GM19372 (cell line): ENCODE results near the gene DDX25.

Source experiments
- ATAC-seq: cut with Tn5 transposase; IDR thresholded peaks from one replicate; pipeline ENCODE4 v1.9.1; 2021; ENCODE audit warnings: mild to moderate bottlenecking, low read depth, moderate library complexity; ENCODE audit not compliant: unreplicated experiment

The DDX25 gene

GRCh38 chr11:125933030-125933813 lies 28.9 kb downstream of the DDX25 start:
- no peak for ATAC-seq

DNA sequence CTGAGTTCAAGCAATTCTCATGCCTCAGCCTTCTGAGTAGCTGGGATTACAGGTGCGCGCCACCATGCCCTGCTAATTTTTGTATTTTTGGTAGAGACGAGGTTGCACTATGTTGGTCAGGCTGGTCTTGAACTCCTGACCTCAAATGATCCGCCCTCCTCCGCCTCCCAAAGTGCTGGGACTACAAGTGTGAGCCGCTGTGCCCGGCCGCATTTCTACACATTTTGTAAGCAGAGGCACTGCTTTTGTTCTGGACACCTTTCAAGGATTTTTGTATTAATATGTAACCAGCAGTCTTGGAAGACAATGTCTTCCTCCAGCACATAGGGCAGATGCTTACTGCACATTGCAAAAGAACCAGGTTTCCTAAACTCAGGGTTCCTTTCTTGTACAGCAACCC lies 30.2 kb downstream of the DDX25 start:
- no peak for ATAC-seq

GRCh38 chr11:125935056-125935455 lies 30.7 kb downstream of the DDX25 start:
- ATAC-seq, result no peak

- ATAC-seq, result no peak
Measured at GRCh38 chr11:125935618-125936199, 31.4 kb downstream of the DDX25 start.

DNA sequence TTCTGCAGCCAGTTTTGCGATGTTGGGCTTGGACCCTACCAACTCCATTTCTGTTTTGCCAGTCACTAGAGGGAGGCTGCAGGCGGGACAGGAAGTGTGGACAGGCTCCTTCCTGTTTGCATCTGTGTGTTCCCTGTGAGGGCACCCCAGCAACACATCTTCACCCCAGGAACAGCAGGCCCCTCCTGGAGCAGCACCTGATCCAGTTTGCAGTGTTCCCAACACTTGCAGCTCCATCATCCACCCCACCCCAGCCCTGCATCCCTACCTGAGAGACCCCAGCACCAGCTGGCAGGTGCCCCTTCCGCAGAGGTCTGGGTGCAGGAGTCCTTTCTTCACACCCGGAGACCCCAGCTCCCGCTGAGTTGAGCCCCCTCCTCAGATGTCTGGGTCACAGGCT lies 34.1 kb downstream of the DDX25 start:
- ATAC-seq, result no peak

DNA sequence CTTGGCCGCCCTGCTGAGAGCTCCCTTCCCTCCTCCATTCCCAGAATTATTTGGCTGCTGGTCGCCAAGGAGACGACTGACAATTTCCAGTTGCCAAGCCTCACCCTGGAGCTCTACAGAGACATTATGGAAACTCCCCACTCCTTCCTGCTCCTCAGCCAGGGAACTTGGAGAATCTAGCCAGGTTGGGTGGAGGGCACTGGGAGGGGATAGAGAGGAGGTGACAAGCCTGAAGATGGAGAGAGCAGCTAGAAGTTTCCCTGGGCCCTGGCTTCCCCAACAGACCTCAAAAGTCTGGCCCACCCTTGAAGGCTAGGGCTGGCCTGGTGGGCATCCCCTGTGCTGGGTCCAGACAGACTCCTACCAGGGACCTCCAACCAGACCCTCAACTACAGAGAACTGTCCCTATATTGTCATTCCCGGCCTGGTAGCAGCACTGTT lies 34.8 kb downstream of the DDX25 start:
- ATAC-seq, result no peak

DNA sequence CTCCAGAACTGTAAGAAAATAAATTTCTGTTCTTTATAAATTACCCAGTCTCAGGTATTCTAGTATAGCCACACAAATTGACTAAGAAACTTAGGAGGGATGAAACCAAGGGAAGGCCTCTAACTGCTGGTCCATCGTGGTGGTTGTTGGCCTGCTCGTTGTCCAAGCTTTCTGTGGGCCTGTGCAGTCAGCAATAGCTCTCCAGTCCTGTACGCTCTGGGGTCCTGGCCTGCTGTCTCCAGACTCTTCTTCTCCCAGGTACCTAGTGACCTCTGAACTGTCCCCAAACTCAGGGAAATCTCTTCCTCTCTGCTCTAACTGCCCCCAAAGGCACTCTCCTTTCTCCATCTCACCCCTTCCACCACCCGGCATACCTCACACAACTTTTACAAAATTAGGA lies 35.8 kb downstream of the DDX25 start:
- no peak for ATAC-seq

DNA sequence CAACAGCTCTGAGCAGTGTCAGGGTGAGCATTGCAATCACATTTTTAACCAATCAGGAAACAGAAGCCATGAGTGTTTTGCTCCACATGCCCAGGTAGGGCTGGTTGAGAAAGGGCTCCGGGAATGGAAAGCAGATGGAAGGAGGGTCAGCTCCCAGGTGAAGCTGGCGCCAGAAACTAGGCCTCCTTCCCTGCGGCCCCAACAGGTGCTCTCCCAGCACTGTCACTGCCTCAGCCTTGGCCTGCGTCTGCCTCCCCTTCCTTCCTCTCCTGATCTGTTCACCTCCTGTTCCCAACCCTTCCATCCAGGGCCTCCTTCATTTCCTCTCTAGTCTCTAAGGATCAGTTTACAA lies 36.9 kb downstream of the DDX25 start:
- no peak for ATAC-seq

- no peak for ATAC-seq
Measured at GRCh38 chr11:125941619-125942611, 37.6 kb downstream of the DDX25 start.

- no peak for ATAC-seq
Measured at GRCh38 chr11:125942771-125943428, 38.6 kb downstream of the DDX25 start.

DNA sequence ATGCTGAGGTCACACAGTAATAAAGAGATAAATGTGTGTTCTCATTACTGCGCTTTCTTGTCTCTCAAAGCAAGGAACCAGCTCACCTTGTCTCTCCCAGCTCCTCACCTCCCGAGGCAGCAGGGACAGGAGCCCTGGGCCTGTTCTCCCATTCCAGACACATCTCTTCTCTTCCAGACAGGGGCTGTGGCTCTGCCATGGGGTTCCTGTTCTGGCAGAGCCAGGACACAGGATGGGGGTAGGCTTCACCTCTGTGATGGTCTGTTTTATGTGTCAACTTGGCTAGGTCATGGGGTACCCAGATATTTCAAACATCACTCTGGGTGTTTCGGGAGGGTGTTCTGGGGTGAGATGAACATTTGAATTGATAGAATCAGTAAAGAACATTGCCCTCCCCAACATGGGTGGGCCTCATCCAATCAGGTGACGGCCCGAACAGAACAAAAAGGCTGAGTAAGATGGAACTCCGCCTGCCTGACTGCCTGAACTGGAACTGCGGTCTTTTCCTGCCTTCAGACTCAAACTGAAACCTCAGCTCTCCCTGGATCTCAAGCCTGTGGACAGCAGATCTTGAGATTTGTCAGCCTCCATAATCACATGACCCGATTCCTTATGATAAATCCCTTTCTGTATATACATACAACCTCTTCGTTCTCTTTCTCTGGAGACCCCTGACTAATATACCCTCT lies 39.5 kb downstream of the DDX25 start:
- no peak for ATAC-seq

DNA sequence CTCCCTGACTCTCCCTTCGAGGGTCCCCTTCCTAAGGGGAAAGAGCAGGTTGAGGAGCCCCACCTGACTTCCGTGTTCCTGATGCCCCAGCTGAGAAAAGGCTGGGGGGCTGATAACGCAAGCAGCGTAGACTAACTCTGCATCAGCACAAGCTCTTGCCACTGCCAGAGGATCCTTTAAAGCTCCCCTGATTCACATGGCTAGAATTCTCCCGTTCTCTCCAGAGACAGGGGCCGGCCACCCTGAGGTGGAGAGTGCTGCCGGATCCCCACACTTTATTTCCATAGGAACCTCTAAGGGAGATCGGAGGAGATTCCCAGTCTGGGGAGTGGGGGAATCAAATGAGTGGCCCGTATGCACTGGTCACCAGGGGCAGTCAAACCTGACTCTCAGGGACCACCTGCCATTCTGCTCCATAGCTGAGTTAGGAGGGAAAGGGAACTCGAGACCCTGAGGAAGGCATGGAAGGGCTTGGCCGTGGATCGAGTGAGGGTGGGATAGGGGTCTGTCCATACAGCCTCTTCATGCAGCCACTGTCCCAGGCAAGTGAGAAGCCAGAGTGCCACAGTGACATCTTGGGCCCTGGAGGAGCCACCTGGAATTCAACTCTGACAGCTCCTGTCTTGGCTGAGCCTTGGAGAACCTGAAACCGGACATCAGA lies 40.2 kb downstream of the DDX25 start:
- ATAC-seq, result no peak

GRCh38 chr11:125945011-125945796 lies 40.9 kb downstream of the DDX25 start:
- no peak for ATAC-seq

GRCh38 chr11:125945797-125946520 lies 41.7 kb downstream of the DDX25 start, which contains the start of gene VSIG10L2:
VSIG10L2 (plus strand) TSS chr11:125946044; CDS start chr11:125946056, 12 bp downstream.
- ATAC-seq, result no peak

DNA sequence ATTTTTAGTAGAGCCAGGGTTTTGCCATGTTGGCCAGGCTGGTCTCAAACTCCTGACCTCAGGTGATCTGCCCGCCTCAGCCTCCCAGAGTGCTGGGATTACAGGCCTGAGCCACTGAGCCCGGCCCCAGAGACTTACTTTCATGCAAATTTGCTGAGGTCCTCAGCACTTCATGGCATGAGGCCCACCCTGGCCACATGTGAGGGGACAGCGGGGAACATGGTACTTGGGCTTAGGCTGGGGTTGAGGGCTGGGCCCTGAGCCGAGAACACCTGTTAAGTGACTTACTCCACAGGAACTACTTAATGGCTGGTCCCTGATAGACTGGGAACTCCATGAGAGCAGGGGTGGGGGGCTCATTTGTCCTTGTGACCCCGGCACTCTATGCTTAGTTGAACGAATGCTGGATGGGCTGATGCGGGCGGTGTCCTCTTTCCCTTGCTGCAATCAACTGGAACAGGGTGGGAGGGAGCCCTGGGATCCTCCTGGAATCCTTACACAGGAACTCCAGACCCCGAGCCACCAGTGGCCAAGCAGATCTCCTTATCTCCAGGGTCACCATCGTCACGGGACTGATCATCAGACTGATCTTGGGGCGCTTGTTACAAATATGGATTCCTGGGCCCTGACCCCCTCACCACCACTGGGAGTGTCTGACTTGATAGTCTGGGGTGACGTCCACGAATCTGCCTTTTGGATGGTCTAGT lies 42.6 kb downstream of the DDX25 start:
- no peak for ATAC-seq

- ATAC-seq, result no peak
Measured at GRCh38 chr11:125947419-125948277, 43.3 kb downstream of the DDX25 start.
